BLaER1 treated with 17β-estradiol and CSF1 and Interleukin-3, amounts not matched to agents 10 nM and 100 nM (cell line): ENCODE measurements around the gene OPN1MW.
"Not testable (repeated sequence)": the region's sequence is repeated elsewhere in the genome, so short reads cannot be mapped to it uniquely, and the experiment has no call there.

Experiments used
- H3K27ac ChIP-seq, 11 experiments: shearing (Covaris generic); formaldehyde crosslinking; 2 replicates each; pipeline ENCODE4 v1.8.1; 2022
- H3K27me3 ChIP-seq, 11 experiments: shearing (Covaris generic); formaldehyde crosslinking; 2 replicates each; pipeline ENCODE4 v1.8.1; 2022
- H3K36me3 ChIP-seq, 11 experiments: shearing (Covaris generic); formaldehyde crosslinking; 2 replicates each; pipeline ENCODE4 v1.8.1; 2022
- H3K4me1 ChIP-seq, 10 experiments: shearing (Covaris generic); formaldehyde crosslinking; 2 replicates each; pipeline ENCODE4 v1.8.1; 2022
- H3K4me2 ChIP-seq, 11 experiments: shearing (Covaris generic); formaldehyde crosslinking; 2 replicates each; pipeline ENCODE4 v1.8.1; 2022
- H3K4me3 ChIP-seq, 10 experiments: shearing (Covaris generic); formaldehyde crosslinking; 2 replicates each; pipeline ENCODE4 v1.8.1; 2022
- H3K9ac ChIP-seq, 11 experiments: shearing (Covaris generic); formaldehyde crosslinking; 2 replicates each; pipeline ENCODE4 v1.8.1; 2022
- H3K9me3 ChIP-seq, 11 experiments: shearing (Covaris generic); formaldehyde crosslinking; replicated peaks in 1 of 11; 2 replicates each; pipeline ENCODE4 v1.8.1; 2022
- H4K20me1 ChIP-seq, 11 experiments: shearing (Covaris generic); formaldehyde crosslinking; 2 replicates each; pipeline ENCODE4 v1.8.1; 2022

OPN1MW gene

DNA sequence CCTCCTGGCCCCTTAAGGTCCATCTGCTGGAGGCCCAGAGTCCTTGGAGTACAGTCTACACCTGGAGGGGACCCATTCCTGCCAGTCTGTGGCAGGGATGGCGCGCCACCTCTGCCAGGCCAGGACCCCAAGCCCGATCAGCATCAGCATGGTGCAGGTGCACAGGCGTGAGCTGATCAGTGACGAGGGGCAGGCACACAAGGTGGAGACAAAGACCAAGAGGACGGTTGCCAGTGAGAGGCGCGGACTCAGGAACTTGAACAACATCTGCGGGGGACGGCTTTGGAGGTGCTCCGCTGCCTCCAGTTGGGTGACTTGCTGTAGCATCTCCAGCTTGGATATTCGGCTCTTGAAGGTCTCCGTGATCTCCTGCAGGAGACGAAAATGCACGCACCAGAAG, 23.1 kb upstream of the OPN1MW start:
- not testable (repeated sequence) for H3K4me2 ChIP-seq, H3K27ac ChIP-seq, H3K9me3 ChIP-seq, H3K4me3 ChIP-seq, H3K36me3 ChIP-seq, H3K4me1 ChIP-seq, H4K20me1 ChIP-seq, H3K27me3 ChIP-seq, H3K9ac ChIP-seq

- H4K20me1 ChIP-seq, H3K27me3 ChIP-seq, H3K4me2 ChIP-seq, H3K4me1 ChIP-seq, H3K36me3 ChIP-seq, H3K9me3 ChIP-seq, H3K27ac ChIP-seq, H3K4me3 ChIP-seq, H3K9ac ChIP-seq: not testable (repeated sequence)
Observed at GRCh38 chrX:154164902-154165301, 17.5 kb upstream of the OPN1MW start.

DNA sequence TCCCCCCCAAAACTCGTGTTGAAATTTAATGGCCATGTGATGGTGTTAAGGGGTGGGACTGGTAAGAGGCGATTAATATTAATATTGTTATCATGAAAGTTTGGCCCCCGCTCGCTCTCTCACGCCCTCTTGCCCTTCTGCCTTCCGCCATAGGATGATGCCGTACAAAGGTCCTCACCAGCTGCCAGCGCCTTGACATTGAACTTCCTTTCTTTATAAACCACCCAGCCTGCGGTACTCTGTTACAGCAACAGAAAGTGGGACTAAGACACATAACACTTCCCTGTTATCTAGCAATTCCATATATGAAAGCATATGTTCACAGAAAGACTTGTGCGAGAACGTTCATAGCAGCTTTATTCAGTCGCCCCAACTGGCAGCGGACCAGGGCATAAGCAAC, 14.0 kb upstream of the OPN1MW start:
- H4K20me1 ChIP-seq, H3K4me2 ChIP-seq, H3K27ac ChIP-seq, H3K9me3 ChIP-seq, H3K4me3 ChIP-seq, H3K36me3 ChIP-seq, H3K4me1 ChIP-seq, H3K9ac ChIP-seq, H3K27me3 ChIP-seq: not testable (repeated sequence)

- H3K9ac ChIP-seq, H3K4me3 ChIP-seq, H3K4me1 ChIP-seq, H3K9me3 ChIP-seq, H3K27me3 ChIP-seq, H3K4me2 ChIP-seq, H3K36me3 ChIP-seq, H3K27ac ChIP-seq, H4K20me1 ChIP-seq: not testable (repeated sequence)
Observed at GRCh38 chrX:154172535-154172943, 9.9 kb upstream of the OPN1MW start.

DNA sequence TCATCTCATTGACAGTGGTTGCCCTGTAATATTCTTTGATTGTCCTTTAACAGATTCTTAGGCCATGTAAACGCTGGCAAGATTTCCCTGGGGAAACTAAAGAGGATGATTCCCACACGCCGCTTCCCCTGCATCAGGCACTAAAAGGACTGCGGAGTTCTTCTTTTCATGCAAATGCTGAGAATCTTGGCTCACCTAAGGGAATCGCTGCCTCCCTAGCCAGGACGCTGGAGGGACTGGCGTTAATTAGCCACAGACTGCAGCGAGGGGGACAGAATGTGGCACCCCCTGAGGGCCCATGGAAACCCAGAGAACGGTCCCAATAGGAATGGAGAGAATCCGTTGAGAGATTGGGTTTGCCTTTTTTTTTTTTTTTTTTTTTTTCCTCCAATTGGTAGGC, 8.0 kb upstream of the OPN1MW start:
- not testable (repeated sequence) for H3K27me3 ChIP-seq, H3K9ac ChIP-seq, H3K4me3 ChIP-seq, H3K4me1 ChIP-seq, H3K27ac ChIP-seq, H4K20me1 ChIP-seq, H3K4me2 ChIP-seq, H3K9me3 ChIP-seq, H3K36me3 ChIP-seq

- H3K27ac ChIP-seq, H3K9ac ChIP-seq, H3K36me3 ChIP-seq, H3K27me3 ChIP-seq, H3K4me2 ChIP-seq, H3K4me1 ChIP-seq, H3K4me3 ChIP-seq, H4K20me1 ChIP-seq, H3K9me3 ChIP-seq: not testable (repeated sequence)
Observed at GRCh38 chrX:154183794-154184193, 1.4 kb downstream of the OPN1MW start.

- not testable (repeated sequence) for H3K36me3 ChIP-seq, H3K4me3 ChIP-seq, H4K20me1 ChIP-seq, H3K9me3 ChIP-seq, H3K4me1 ChIP-seq, H3K27me3 ChIP-seq, H3K9ac ChIP-seq, H3K27ac ChIP-seq, H3K4me2 ChIP-seq
Observed at GRCh38 chrX:154192846-154193245, 10.4 kb downstream of the OPN1MW start.

DNA sequence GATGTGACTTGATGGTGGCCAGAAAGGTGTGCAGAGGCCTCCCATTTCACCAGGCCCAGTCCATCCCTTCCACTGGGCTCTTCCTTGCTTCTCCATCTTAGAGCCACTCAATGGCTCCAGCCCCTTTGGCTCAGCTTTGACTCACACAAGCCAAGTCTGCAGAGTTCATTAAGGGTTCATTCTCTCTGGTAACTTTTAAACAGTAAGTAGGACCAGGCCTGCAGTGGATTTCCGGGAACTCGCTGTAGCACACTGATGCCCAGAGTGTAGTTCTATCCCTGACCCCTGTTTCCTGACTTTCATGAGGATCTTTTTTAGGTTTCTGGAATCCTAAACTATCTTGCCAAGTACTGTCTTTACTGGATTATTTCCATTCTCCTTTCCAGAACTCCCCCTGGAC, 11.9 kb downstream of the OPN1MW start:
- not testable (repeated sequence) for H3K4me3 ChIP-seq, H3K36me3 ChIP-seq, H3K4me2 ChIP-seq, H3K9me3 ChIP-seq, H3K27ac ChIP-seq, H3K4me1 ChIP-seq, H3K27me3 ChIP-seq, H4K20me1 ChIP-seq, H3K9ac ChIP-seq

DNA sequence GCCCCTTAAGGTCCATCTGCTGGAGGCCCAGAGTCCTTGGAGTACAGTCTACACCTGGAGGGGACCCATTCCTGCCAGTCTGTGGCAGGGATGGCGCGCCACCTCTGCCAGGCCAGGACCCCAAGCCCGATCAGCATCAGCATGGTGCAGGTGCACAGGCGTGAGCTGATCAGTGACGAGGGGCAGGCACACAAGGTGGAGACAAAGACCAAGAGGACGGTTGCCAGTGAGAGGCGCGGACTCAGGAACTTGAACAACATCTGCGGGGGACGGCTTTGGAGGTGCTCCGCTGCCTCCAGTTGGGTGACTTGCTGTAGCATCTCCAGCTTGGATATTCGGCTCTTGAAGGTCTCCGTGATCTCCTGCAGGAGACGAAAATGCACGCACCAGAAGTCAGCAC, 14.1 kb downstream of the OPN1MW start:
- H3K27ac ChIP-seq, H3K9ac ChIP-seq, H3K4me1 ChIP-seq, H3K9me3 ChIP-seq, H3K27me3 ChIP-seq, H3K36me3 ChIP-seq, H3K4me2 ChIP-seq, H3K4me3 ChIP-seq, H4K20me1 ChIP-seq: not testable (repeated sequence)

- not testable (repeated sequence) for H3K4me3 ChIP-seq, H3K4me2 ChIP-seq, H3K27ac ChIP-seq, H3K9ac ChIP-seq, H3K4me1 ChIP-seq, H3K9me3 ChIP-seq, H4K20me1 ChIP-seq, H3K27me3 ChIP-seq, H3K36me3 ChIP-seq
Observed at GRCh38 chrX:154209670-154210418, 27.4 kb downstream of the OPN1MW start.

GRCh38 chrX:154211057-154211456, 28.7 kb downstream of the OPN1MW start:
- not testable (repeated sequence) for H3K9me3 ChIP-seq, H3K27me3 ChIP-seq, H3K4me2 ChIP-seq, H3K4me1 ChIP-seq, H3K9ac ChIP-seq, H3K4me3 ChIP-seq, H3K36me3 ChIP-seq, H4K20me1 ChIP-seq
- peak overlapping the region in 1 of 11 experiments; percentile 50; a peak in 1 of 22 replicates for H3K27ac ChIP-seq

GRCh38 chrX:154211499-154211898, 29.1 kb downstream of the OPN1MW start:
- H3K27me3 ChIP-seq, H3K9me3 ChIP-seq, H3K36me3 ChIP-seq, H3K4me1 ChIP-seq, H3K4me2 ChIP-seq, H4K20me1 ChIP-seq, H3K27ac ChIP-seq, H3K9ac ChIP-seq, H3K4me3 ChIP-seq: not testable (repeated sequence)

DNA sequence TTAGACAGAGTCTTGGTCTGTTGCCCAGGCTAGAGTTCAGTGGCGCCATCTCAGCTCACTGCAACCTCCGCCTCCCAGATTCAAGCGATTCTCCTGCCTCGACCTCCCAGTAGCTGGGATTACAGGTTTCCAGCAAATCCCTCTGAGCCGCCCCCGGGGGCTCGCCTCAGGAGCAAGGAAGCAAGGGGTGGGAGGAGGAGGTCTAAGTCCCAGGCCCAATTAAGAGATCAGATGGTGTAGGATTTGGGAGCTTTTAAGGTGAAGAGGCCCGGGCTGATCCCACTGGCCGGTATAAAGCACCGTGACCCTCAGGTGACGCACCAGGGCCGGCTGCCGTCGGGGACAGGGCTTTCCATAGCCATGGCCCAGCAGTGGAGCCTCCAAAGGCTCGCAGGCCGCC, 37.1 kb downstream of the OPN1MW start, which contains the start of gene OPN1MW2:
OPN1MW2 (plus strand) TSS at position 301 of the 400 bp plus-strand sequence; CDS start at position 361, 60 bp downstream.
- H3K9ac ChIP-seq: not testable (repeated sequence)

GRCh38 chrX:154225292-154225691, 42.9 kb downstream of the OPN1MW start:
- not testable (repeated sequence) for H3K27me3 ChIP-seq, H3K4me3 ChIP-seq, H3K4me2 ChIP-seq

More for the DNA sequence above, 37.1 kb downstream of the OPN1MW start, which contains the start of gene OPN1MW2:
- not testable (repeated sequence) for H3K9me3 ChIP-seq, H3K4me1 ChIP-seq, H3K4me3 ChIP-seq, H4K20me1 ChIP-seq, H3K27ac ChIP-seq, H3K4me2 ChIP-seq, H3K36me3 ChIP-seq, H3K27me3 ChIP-seq

DNA sequence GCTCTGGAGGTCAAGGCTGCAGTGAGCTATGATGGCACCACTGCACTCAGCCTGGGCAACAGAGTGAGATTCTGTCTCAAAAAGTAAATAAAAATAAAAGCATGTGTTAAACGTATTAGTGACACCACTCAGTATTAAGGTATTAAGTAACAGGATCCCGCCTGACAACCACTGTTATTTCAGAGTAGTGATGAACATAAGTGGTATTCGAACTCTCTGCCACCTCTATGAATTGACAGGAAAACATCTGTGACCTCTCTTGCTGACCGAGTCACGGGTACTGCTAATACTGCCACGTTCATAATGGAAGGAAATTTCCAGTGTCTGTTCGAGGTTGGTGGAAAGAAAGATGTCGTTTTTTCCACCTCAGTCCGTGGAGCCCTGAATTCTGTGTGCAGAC, 44.3 kb downstream of the OPN1MW start:
- H3K4me2 ChIP-seq, H3K36me3 ChIP-seq, H3K27me3 ChIP-seq, H3K9ac ChIP-seq, H3K4me3 ChIP-seq, H3K27ac ChIP-seq, H4K20me1 ChIP-seq, H3K4me1 ChIP-seq, H3K9me3 ChIP-seq: not testable (repeated sequence)

More at GRCh38 chrX:154225292-154225691, 42.9 kb downstream of the OPN1MW start:
- H3K9ac ChIP-seq, H3K36me3 ChIP-seq, H3K27ac ChIP-seq, H4K20me1 ChIP-seq, H3K9me3 ChIP-seq, H3K4me1 ChIP-seq: not testable (repeated sequence)
